Erythroblast (primary cell): Measurements from ENCODE around the gene FOXE3.
"Not testable (repeated sequence)": the region's sequence is repeated elsewhere in the genome, so short reads cannot be mapped to it uniquely, and the experiment has no call there.

Source experiments
- GATA1 ChIP-seq: IDR thresholded peaks from 2 replicates; pipeline ENCODE4 v1.6.1; 2011; ENCODE audit warnings: low read depth, mild to moderate bottlenecking, control low read depth, low read length, moderate library complexity
- POLR2A ChIP-seq: IDR thresholded peaks from 2 replicates; pipeline ENCODE4 v1.6.1; 2011; ENCODE audit warnings: mild to moderate bottlenecking, low read length

DNA sequence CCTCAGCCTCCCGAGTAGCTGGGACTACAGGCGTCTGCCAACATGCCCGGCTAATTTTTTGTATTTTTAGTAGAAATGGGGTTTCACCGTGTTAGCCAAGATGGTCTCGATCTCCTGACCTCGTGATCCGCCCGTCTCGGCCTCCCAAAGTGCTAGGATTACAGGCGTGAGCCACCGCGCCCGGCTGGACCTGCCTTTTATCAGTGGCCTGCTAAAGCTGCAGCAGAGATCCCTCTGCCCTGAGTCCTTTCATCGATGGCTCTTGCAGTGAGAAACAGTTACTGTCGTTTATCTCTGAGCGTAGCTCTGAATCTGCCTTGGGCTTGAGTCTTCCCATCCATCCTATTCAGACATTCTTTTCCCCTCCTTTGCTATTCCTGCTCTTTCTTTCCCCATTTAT lies 41.5 kb downstream of the FOXE3 start:
- not testable (repeated sequence) for TF ChIP-seq POLR2A, GATA1
